Right lobe of liver (tissue), 6 donors: Measurements from ENCODE around the gene TMTC1. TPM values are rescaled to one million over a fixed set of nuclear protein-coding genes. Genes with fewer than 3 reads are reported as not detected.
A peak's percentile ranks its signal among the peaks of the same experiment; 100 is the strongest.
"Not testable (repeated sequence)": the region's sequence is repeated elsewhere in the genome, so short reads cannot be mapped to it uniquely, and the experiment has no call there.

Source experiments
- ATAC-seq, 4 donors: fragments of 200-7000 bp; cut with Tn5 transposase; one replicate each; pipeline ENCODE4 v1.9.1; 2020; ENCODE audit warnings: mild to moderate bottlenecking in 4 of 4, moderate library complexity in 4 of 4
- DNase-seq, 3 donors: peaks; one replicate each; pipeline ENCODE4 v3.0.0-alpha.2; 2020
- H3K27ac ChIP-seq, 3 donors: fragments of 200-600 bp; one replicate each; pipeline ENCODE4 v1.8.0; 2022
- H3K27me3 ChIP-seq, 2 donors: fragments of 200-600 bp; one replicate each; pipeline ENCODE4 v1.8.0; 2022
- H3K36me3 ChIP-seq, 4 donors: fragments of 200-600 bp; sonication (generic) in 1 of 4; one replicate each; pipeline versions ENCODE4 v1.5.1 to v1.8.0; 2017 to 2022; ENCODE audit warnings: control low read depth in 1 of 4
- H3K4me1 ChIP-seq, 4 donors: fragments of 200-600 bp; sonication (generic) in 1 of 4; one replicate each; pipeline versions ENCODE4 v1.5.1 to v1.8.0; 2017 to 2022; ENCODE audit warnings: control low read depth in 1 of 4
- H3K4me3 ChIP-seq, 3 donors: fragments of 200-600 bp; one replicate each; pipeline ENCODE4 v1.8.0; 2022
- H3K9me3 ChIP-seq, 4 donors: fragments of 200-600 bp; sonication (generic) in 1 of 4; one replicate each; pipeline versions ENCODE4 v1.5.1 to v1.8.0; 2017 to 2022; ENCODE audit warnings: control low read depth in 1 of 4
- POLR2A ChIP-seq: fragments of 450-650 bp; IDR thresholded peaks from one replicate; pipeline ENCODE4 v1.6.1; 2017; ENCODE audit warnings: antibody characterized with exemption, mild to moderate bottlenecking
- WGBS: methylation state at CpG from one replicate; pipeline ENCODE4 v1.1.6; 2018; ENCODE audit warnings: low coverage, low lambda C conversion rate; ENCODE audit not compliant: insufficient coverage; ENCODE audit errors: missing lambda C conversion rate; 5-methylcytosine and 5-hydroxymethylcytosine counted together
- intact Hi-C, 2 donors: fragments of 100-400 bp; cut with DNase I; formaldehyde crosslinking; loops; one replicate each; pipeline versions ENCODE4 v1.11.2 to v1.14.1; 2022
- total RNA-seq, 6 experiments: library from RNA; depleted of rRNA in 2 of 6; stranded (reverse); fragments of >200 nt in 2 of 6; fragmentation: NEBNext Ultra II Directional in 3 of 6; extraction: Animal tissue kit (Norgen Biotek cat#: 25700) in 3 of 6; gene quantifications; one replicate each; pipeline versions ENCODE4 v1.1.0 to v1.2.4, GENCODE V29; 2016 to 2023
- TF ChIP-seq, protein P1 (sequence below), 4 donors: fragments of 200-600 bp in 3 of 4; fragments of 450-650 bp in 1 of 4; IDR thresholded peaks; one replicate each; pipeline versions ENCODE4 v1.5.1 to v1.8.0; 2016 to 2022; ENCODE audit warnings: antibody characterized with exemption in 4 of 4, mild to moderate bottlenecking in 2 of 4
- donor health status: DM: no; HTN: yes; CAD: no.
- donor health status: DM: no; HTN: no; CAD: no.
- donor health status: DM: no; HTN: no; CAD: no.
- donor health status: DM: no; HTN: yes; CAD: no.
- donor health status: DM: no; HTN: yes; CAD: no.

TMTC1 gene
- total RNA-seq, 6 experiments from 2014 or later, result 3.0 to 4.2 (median 3.5) TPM

DNA sequence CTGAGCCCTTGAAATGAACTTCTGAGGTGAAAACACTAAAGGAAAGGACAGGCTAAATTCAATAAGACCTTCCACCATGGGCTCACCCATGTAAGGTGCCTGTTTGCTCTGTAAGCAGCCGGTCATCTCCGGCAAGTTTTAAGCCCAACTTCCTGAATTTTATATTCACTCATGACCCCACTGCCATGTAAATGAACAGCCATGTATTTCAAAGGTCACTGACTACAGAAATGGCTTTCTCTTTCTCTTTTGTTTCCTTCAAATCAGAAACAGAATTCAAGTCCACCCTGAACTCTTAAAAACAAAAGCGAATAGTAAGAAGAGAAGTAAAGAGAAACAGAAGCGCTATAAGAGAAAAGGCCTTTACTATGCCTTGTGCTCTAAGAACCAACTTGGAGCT, 224.5 kb downstream of the TMTC1 start:
- WGBS, result 33% methylated on average over 4 of the region's 4 CpGs
- ATAC-seq, result peak; percentile 52 to 80 (median 67)
- no peaks in the 10 kb centered on the region for H3K9me3 ChIP-seq

GRCh38 chr12:29556363-29556762, 227.4 kb downstream of the TMTC1 start:
- peaks cover 0 to 19% (median 4%) of the 10 kb centered on the region in 4 donors for H3K4me1 ChIP-seq
- intact Hi-C loops, result no loop called here
- TF ChIP-seq, protein P1, sequence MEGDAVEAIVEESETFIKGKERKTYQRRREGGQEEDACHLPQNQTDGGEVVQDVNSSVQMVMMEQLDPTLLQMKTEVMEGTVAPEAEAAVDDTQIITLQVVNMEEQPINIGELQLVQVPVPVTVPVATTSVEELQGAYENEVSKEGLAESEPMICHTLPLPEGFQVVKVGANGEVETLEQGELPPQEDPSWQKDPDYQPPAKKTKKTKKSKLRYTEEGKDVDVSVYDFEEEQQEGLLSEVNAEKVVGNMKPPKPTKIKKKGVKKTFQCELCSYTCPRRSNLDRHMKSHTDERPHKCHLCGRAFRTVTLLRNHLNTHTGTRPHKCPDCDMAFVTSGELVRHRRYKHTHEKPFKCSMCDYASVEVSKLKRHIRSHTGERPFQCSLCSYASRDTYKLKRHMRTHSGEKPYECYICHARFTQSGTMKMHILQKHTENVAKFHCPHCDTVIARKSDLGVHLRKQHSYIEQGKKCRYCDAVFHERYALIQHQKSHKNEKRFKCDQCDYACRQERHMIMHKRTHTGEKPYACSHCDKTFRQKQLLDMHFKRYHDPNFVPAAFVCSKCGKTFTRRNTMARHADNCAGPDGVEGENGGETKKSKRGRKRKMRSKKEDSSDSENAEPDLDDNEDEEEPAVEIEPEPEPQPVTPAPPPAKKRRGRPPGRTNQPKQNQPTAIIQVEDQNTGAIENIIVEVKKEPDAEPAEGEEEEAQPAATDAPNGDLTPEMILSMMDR (IDR thresholded peaks at IDR 0.05), result no peak
- TF ChIP-seq POLR2A, result no peak
- no peaks in the 10 kb centered on the region for H3K36me3 ChIP-seq
- H3K9me3 ChIP-seq, result no peaks in the 10 kb centered on the region
- no peaks in the 10 kb centered on the region for H3K27me3 ChIP-seq
- no peak overlapping the region for H3K27ac ChIP-seq
- H3K4me3 ChIP-seq, result no peak overlapping the region
- ATAC-seq, result no peak
- no peak for DNase-seq

More for the DNA sequence above, 224.5 kb downstream of the TMTC1 start:
- TF ChIP-seq, protein P1 (IDR thresholded peaks at IDR 0.05), result no peak
- no peak for TF ChIP-seq POLR2A
- H3K4me3 ChIP-seq, result no peak overlapping the region
- H3K27me3 ChIP-seq, result no peaks in the 10 kb centered on the region
- H3K4me1 ChIP-seq, result peaks cover 0 to 3% (median 0%) of the 10 kb centered on the region in 4 donors
- no peak for DNase-seq
- peak overlapping the region in 2 of 3 donors; percentile 5 to 28 for H3K27ac ChIP-seq
- intact Hi-C loops, result no loop called here
- no peaks in the 10 kb centered on the region for H3K36me3 ChIP-seq

GRCh38 chr12:29555451-29555850, 228.3 kb downstream of the TMTC1 start:
- H3K4me1 ChIP-seq, result peaks cover 0 to 19% (median 4%) of the 10 kb centered on the region in 4 donors
- H3K9me3 ChIP-seq, H3K27me3 ChIP-seq, intact Hi-C loops, H3K4me3 ChIP-seq, ATAC-seq, DNase-seq, H3K36me3 ChIP-seq, H3K27ac ChIP-seq: not testable (repeated sequence)
- 82% methylated on average over 2 of the region's 2 CpGs for WGBS

GRCh38 chr12:29552994-29553748, 230.6 kb downstream of the TMTC1 start:
- H3K27ac ChIP-seq, result peak overlapping the region in 1 of 3 donors; percentile 11
- TF ChIP-seq, protein P1 (IDR thresholded peaks at IDR 0.05), result no peak
- no peaks in the 10 kb centered on the region for H3K27me3 ChIP-seq
- DNase-seq, result no peak
- peaks cover 0 to 15% (median 4%) of the 10 kb centered on the region in 4 donors for H3K4me1 ChIP-seq
- peak; percentile 82 to 93 (median 83) for ATAC-seq
- H3K4me3 ChIP-seq, result no peak overlapping the region
- H3K9me3 ChIP-seq, result no peaks in the 10 kb centered on the region
- H3K36me3 ChIP-seq, result no peaks in the 10 kb centered on the region
- 6% methylated on average over 3 of the region's 3 CpGs for WGBS
- intact Hi-C loops, result no loop called here

DNA sequence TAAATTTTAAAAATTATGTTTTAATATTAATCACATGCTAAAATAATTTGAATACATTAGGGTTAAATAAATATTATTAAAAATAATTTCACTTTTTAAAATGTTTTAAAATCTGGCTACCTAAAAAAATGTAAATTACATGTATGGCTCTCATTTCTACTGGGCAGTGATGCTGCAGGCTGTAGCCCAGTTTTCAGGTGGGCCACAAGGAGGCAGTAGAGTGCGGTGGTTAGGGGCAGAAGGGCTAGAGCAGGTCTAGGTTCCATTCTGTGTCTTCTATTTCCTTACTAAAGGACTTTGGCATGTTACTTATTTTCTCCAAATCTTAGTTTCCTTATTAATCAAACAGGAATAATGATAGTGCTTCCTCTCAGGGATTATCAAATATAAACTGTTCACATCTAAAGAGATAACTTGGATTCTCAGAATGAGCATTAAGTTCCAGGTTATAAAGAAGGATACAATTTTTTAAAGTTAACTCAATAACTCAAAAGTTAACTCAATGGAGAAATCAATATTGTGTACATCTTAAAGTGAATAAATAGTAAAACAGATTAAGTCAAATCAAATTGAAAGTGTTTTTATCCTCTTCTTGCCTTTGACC, 231.3 kb downstream of the TMTC1 start:
- 5% methylated on average over 1 of the region's 1 CpG for WGBS
- no peak overlapping the region for H3K27ac ChIP-seq
- no peaks in the 10 kb centered on the region for H3K9me3 ChIP-seq
- H3K4me3 ChIP-seq, result no peak overlapping the region
- DNase-seq, result peak; percentile 73 to 80 (median 78)
- H3K36me3 ChIP-seq, result no peaks in the 10 kb centered on the region
- intact Hi-C loops, result no loop called here
- H3K4me1 ChIP-seq, result peaks cover 0 to 20% (median 4%) of the 10 kb centered on the region in 4 donors
- peak; percentile 91 to 97 (median 96) for ATAC-seq
- no peaks in the 10 kb centered on the region for H3K27me3 ChIP-seq
- TF ChIP-seq, protein P1 (IDR thresholded peaks at IDR 0.05), result peak; percentile 67 to 96 (median 94)
- no peak for TF ChIP-seq POLR2A
